B cell (primary cell): Measurements from ENCODE around the gene GAREM2. TPM values are rescaled to one million over a fixed set of nuclear protein-coding genes. Genes with fewer than 3 reads are reported as not detected.

ENCODE experiments used
- ATAC-seq: fragments of 200-7000 bp; cut with Tn5 transposase; one replicate; pipeline ENCODE4 v1.10.0; 2021; ENCODE audit warnings: low read depth, mild to moderate bottlenecking, moderate number of reproducible peaks, moderate library complexity
- CTCF ChIA-PET: fragments of 350-600 bp; sonication (Branson Sonifier 250); formaldehyde crosslinking; loops from one replicate; lab custom pipeline; 2021; ENCODE audit warnings: antibody characterized with exemption, inconsistent platforms; lab: Charles Lee
- POLR2A ChIA-PET: fragments of 350-600 bp; sonication (Branson Sonifier 250); formaldehyde crosslinking; loops from one replicate; lab custom pipeline; 2021; ENCODE audit warnings: antibody characterized with exemption; lab: Charles Lee
- DNase-seq: peaks from one replicate; pipeline ENCODE4 v3.0.0; 2013
- H2AFZ ChIP-seq: 2 replicates; pipeline ENCODE4 v1.6.1; 2012; ENCODE audit warnings: mild to moderate bottlenecking, low read depth, low read length; ENCODE audit not compliant: insufficient read depth, poor library complexity, severe bottlenecking
- H3K27ac ChIP-seq, 2 donors: 1 replicate in 1 of 2; 2 replicates in 1 of 2; pipeline ENCODE4 v1.5.1; 2012 to 2013; ENCODE audit warnings: low read length in 2 of 2, mild to moderate bottlenecking in 2 of 2, moderate library complexity in 1 of 2
- H3K27me3 ChIP-seq, 4 experiments: fragments of 200-600 bp in 1 of 4; sonication (generic) in 1 of 4; replicated peaks in 1 of 4; 1 replicate in 2 of 4; 2 replicates in 2 of 4; pipeline versions ENCODE4 v1.6.1 to v1.7.0; 2013 to 2016; ENCODE audit warnings: low read length in 3 of 4, mild to moderate bottlenecking in 2 of 4, mixed read lengths in 1 of 4, moderate library complexity in 1 of 4; ENCODE audit not compliant: insufficient read depth in 4 of 4, control insufficient read depth in 3 of 4; ENCODE audit errors: control extremely low read depth in 1 of 4
- H3K36me3 ChIP-seq, 2 experiments: replicated peaks in 1 of 2; 1 replicate in 1 of 2; 2 replicates in 1 of 2; pipeline versions ENCODE4 v1.6.1 to v1.7.1; 2013; ENCODE audit warnings: low read length in 1 of 2; ENCODE audit not compliant: insufficient read depth in 2 of 2, control insufficient read depth in 1 of 2; ENCODE audit errors: control extremely low read depth in 1 of 2, extremely low read depth in 1 of 2
- H3K4me1 ChIP-seq, 2 donors: fragments of 200-600 bp in 1 of 2; sonication (generic) in 1 of 2; 1 replicate in 1 of 2; 2 replicates in 1 of 2; pipeline versions ENCODE4 v1.5.1 to v1.6.1; 2013 to 2017; ENCODE audit warnings: low read length in 2 of 2; ENCODE audit not compliant: control insufficient read depth in 2 of 2, insufficient read depth in 2 of 2
- H3K4me2 ChIP-seq: replicated peaks from 2 replicates; pipeline ENCODE3; 2012; ENCODE audit warnings: mild to moderate bottlenecking, low read depth, low read length; ENCODE audit not compliant: poor library complexity, severe bottlenecking
- H3K4me3 ChIP-seq, 5 experiments: fragments of 200-600 bp in 1 of 5; sonication (generic) in 1 of 5; 1 replicate in 3 of 5; 2 replicates in 2 of 5; pipeline versions ENCODE4 v1.5.1 to v1.7.0; 2011 to 2016; ENCODE audit warnings: low read length in 4 of 5, mild to moderate bottlenecking in 4 of 5, low read depth in 2 of 5, control low read depth in 1 of 5, moderate library complexity in 1 of 5; ENCODE audit not compliant: insufficient read depth in 1 of 5; ENCODE audit errors: control extremely low read depth in 1 of 5, extremely low read depth in 1 of 5
- H3K79me2 ChIP-seq: fragments of 200-600 bp; sonication (generic); one replicate; pipeline ENCODE4 v1.6.0; 2016; ENCODE audit warnings: low read length; ENCODE audit not compliant: control insufficient read depth, insufficient read depth
- H3K9ac ChIP-seq: fragments of 200-600 bp; sonication (generic); 2 replicates; pipeline ENCODE4 v1.6.1; 2017; ENCODE audit warnings: mild to moderate bottlenecking, low read length, moderate library complexity
- H3K9me3 ChIP-seq, 3 donors: one replicate each; pipeline versions ENCODE4 v1.6.1 to v1.7.1; 2013; ENCODE audit warnings: low read length in 2 of 3; ENCODE audit not compliant: control insufficient read depth in 2 of 3, insufficient read depth in 1 of 3; ENCODE audit errors: control extremely low read depth in 1 of 3
- H4K20me1 ChIP-seq: 2 replicates; pipeline ENCODE4 v1.6.0; 2012; ENCODE audit warnings: mild to moderate bottlenecking, low read length; ENCODE audit not compliant: insufficient read depth, control insufficient read depth, poor library complexity, severe bottlenecking
- H3K27ac Mint-ChIP-seq: one replicate; pipeline ENCODE4 v1.8.0; 2021; ENCODE audit warnings: mixed read lengths
- H3K27me3 Mint-ChIP-seq: one replicate; pipeline ENCODE4 v1.8.0; 2021; ENCODE audit warnings: mixed read lengths
- H3K4me1 Mint-ChIP-seq: one replicate; pipeline ENCODE4 v1.8.0; 2021; ENCODE audit warnings: mixed read lengths
- H3K4me3 Mint-ChIP-seq: one replicate; pipeline ENCODE4 v1.8.0; 2021; ENCODE audit warnings: mixed read lengths
- H3K9me3 Mint-ChIP-seq: one replicate; pipeline ENCODE4 v1.8.0; 2022; ENCODE audit warnings: mixed read lengths; ENCODE audit not compliant: insufficient read depth
- CTCF ChIP-seq: fragments of 200-600 bp; IDR thresholded peaks from one replicate; pipeline ENCODE4 v1.8.0; 2022; ENCODE audit warnings: antibody characterized with exemption, mild to moderate bottlenecking
- EZH2 ChIP-seq: IDR thresholded peaks from 2 replicates; pipeline ENCODE4 v1.6.1; 2012; ENCODE audit warnings: borderline replicate concordance, low read depth, mild to moderate bottlenecking, moderate library complexity, low read length; ENCODE audit not compliant: insufficient read depth, poor library complexity, severe bottlenecking
- WGBS: methylation state at CpG from one replicate; pipeline ENCODE4 v1.1.5; 2013; ENCODE audit warnings: missing lambda C conversion rate; ENCODE audit not compliant: insufficient coverage; 5-methylcytosine and 5-hydroxymethylcytosine counted together
- intact Hi-C: fragments of 100-400 bp; cut with micrococcal nuclease; formaldehyde crosslinking; loops from one replicate; pipeline ENCODE4 v1.10.0; 2022
- polyA minus RNA-seq: library from RNA; depleted of rRNA, polyadenylated mRNA; stranded (reverse); fragments of >200 nt; gene quantifications from 2 replicates; pipeline ENCODE4 v1.2.3, GENCODE V29; 2012
- polyA plus RNA-seq: library from polyadenylated mRNA; depleted of rRNA; stranded (reverse); fragments of >200 nt; gene quantifications from 2 replicates; pipeline ENCODE4 v1.2.3, GENCODE V29; 2012
- total RNA-seq, 2 donors: library from RNA; stranded (reverse); fragments of 120-200 nt in 1 of 2; gene quantifications; 1 replicate in 1 of 2; 2 replicates in 1 of 2; pipeline versions ENCODE4 v1.2.3 to v1.2.4, GENCODE V29; 2013 to 2022

Gene GAREM2
- total RNA-seq (1.7 and 1.8 TPM in 2 replicates), polyA plus RNA-seq (0.16 and 0.27 TPM in 2 replicates), polyA minus RNA-seq (0.51 and 0.57 TPM in 2 replicates)
- 0.40 TPM for total RNA-seq (2013)

GRCh38 chr2:26172871-26173775, at the start of gene GAREM2:
Gene GAREM2, plus strand, starts transcription at chr2:26173088. Its CDS starts 133 bp downstream, at chr2:26173221.
- Histone ChIP-seq H3K4me1 (peaks cover 14 to 20% of the 10 kb centered on the region in 2 donors), H3K36me3 (no peaks in the 10 kb centered on the region), H3K4me3 (peak within 1 kb of the TSS in 4 of 5 experiments; percentile 15 to 63 (median 50)), H3K4me2 (peak within 1 kb of the TSS; percentile 91), H3K79me2 (no peaks in the 10 kb centered on the region), H4K20me1 (no peaks in the 10 kb centered on the region), H3K9me3 (peaks cover 0 to 15% (median 0%) of the 10 kb centered on the region in 3 donors), H3K9ac (peak within 1 kb of the TSS; percentile 61), H3K27ac (no peak within 1 kb of the TSS), H3K27me3 (peaks cover 0 to 52% (median 22%) of the 10 kb centered on the region in 4 experiments), H2AFZ (peak within 1 kb of the TSS; percentile 74)
- intact Hi-C loops, result no loop called here
- Mint-ChIP-seq H3K27me3 (peaks cover 39% of the 10 kb centered on the region), H3K4me1 (peaks cover 14% of the 10 kb centered on the region), H3K9me3 (no peaks in the 10 kb centered on the region), H3K27ac (peak within 1 kb of the TSS; percentile 53), H3K4me3 (peak within 1 kb of the TSS; percentile 83)
- DNase-seq, result peak; percentile 42
- 1% methylated on average over 73 of the region's 102 CpGs for WGBS
- POLR2A ChIA-PET, result interaction anchor here (1.0 kb wide), 1 partner anchor 12 kb away, joined by 5 read pairs; no protein-coding TSS in a partner anchor
- TF ChIP-seq CTCF (no peak), EZH2 (peak; percentile 50)
- CTCF ChIA-PET, result interaction anchor here (0.9 kb wide), 1 partner anchor 12 kb away, joined by 4 read pairs; no protein-coding TSS in a partner anchor
- peak; percentile 40 for ATAC-seq
